ENCODE data around the gene FNDC8.

DNA sequence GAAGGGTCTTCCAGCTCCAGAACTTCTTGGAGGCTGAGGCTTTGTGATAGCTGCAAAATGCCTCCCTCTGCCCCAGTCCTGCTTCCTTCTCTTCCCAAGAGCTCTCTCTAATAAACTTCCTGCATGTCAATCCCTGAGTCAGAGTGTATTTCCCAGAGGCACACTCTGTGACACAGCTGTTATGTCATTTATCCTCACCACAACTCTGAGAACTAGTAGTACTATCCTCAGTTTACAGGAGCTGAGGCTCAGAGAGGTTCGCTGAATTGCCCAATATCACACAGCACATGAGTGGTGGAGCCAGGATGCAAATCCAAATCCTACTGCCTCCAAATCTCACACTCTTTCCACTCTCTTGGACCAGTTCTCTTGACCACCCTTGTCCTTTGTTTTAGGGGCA lies 46.3 kb downstream of the FNDC8 start:
- TF ChIP-seq, protein P1, sequence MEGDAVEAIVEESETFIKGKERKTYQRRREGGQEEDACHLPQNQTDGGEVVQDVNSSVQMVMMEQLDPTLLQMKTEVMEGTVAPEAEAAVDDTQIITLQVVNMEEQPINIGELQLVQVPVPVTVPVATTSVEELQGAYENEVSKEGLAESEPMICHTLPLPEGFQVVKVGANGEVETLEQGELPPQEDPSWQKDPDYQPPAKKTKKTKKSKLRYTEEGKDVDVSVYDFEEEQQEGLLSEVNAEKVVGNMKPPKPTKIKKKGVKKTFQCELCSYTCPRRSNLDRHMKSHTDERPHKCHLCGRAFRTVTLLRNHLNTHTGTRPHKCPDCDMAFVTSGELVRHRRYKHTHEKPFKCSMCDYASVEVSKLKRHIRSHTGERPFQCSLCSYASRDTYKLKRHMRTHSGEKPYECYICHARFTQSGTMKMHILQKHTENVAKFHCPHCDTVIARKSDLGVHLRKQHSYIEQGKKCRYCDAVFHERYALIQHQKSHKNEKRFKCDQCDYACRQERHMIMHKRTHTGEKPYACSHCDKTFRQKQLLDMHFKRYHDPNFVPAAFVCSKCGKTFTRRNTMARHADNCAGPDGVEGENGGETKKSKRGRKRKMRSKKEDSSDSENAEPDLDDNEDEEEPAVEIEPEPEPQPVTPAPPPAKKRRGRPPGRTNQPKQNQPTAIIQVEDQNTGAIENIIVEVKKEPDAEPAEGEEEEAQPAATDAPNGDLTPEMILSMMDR (IDR thresholded peaks at IDR 0.05; ENCODE audit: control extremely low read depth in 1 of 3, insufficient read depth in 1 of 3, low read depth in 1 of 3, low read length in 3 of 3): no peak
- no peak for TF ChIP-seq EP300 (IDR thresholded peaks at IDR 0.05; ENCODE audit: borderline replicate concordance in 1 of 2, low read depth in 2 of 2, low read length in 2 of 2)
- TF ChIP-seq PHF8 (conservative IDR thresholded peaks at IDR 0.05; ENCODE audit: low read depth, low read length): no peak
- TF ChIP-seq JUND (IDR thresholded peaks at IDR 0.05; ENCODE audit: low read length): no peak
- TF ChIP-seq GABPA (IDR thresholded peaks at IDR 0.05; ENCODE audit: borderline replicate concordance, insufficient read depth, low read length): no peak
